Keratinocyte (primary cell): ENCODE measurements around the gene WNT9A. TPM values are rescaled to one million over a fixed set of nuclear protein-coding genes. Genes with fewer than 3 reads are reported as not detected.

Source experiments
- DNase-seq: peaks from one replicate; pipeline ENCODE4 v3.0.0-alpha.2; 2011; ENCODE audit warnings: low read depth, missing footprints, low spot score
- FAIRE-seq: peaks from 2 replicates; lab custom pipeline; 2011; peaks lifted over from hg19 to GRCh38; lab: Jason Lieb, UNC
- H2AFZ ChIP-seq: 2 replicates; pipeline ENCODE4 v1.6.0; 2012; ENCODE audit warnings: low read length, control low read depth, inconsistent platforms; ENCODE audit not compliant: control insufficient read depth
- H3K27ac ChIP-seq: 2 replicates; pipeline ENCODE4 v1.5.1; 2011; ENCODE audit warnings: low read length; ENCODE audit not compliant: control insufficient read depth, insufficient read depth
- H3K27me3 ChIP-seq: 3 replicates; pipeline ENCODE4 v1.6.0; 2011; ENCODE audit warnings: low read length; ENCODE audit not compliant: control insufficient read depth, insufficient read depth; ENCODE audit errors: extremely low read depth
- H3K36me3 ChIP-seq, 2 experiments: 2 replicates in 1 of 2; 3 replicates in 1 of 2; pipeline ENCODE4 v1.5.1; 2011; ENCODE audit warnings: low read length in 2 of 2, mild to moderate bottlenecking in 1 of 2; ENCODE audit not compliant: control insufficient read depth in 2 of 2, insufficient read depth in 2 of 2; ENCODE audit errors: extremely low read depth in 1 of 2
- H3K4me1 ChIP-seq: 3 replicates; pipeline ENCODE4 v1.5.1; 2011; ENCODE audit warnings: low read length; ENCODE audit not compliant: control insufficient read depth, insufficient read depth; ENCODE audit errors: extremely low read depth
- H3K4me2 ChIP-seq: 3 replicates; pipeline ENCODE4 v1.6.0; 2011; ENCODE audit warnings: low read depth, low read length; ENCODE audit not compliant: control insufficient read depth, insufficient read depth; ENCODE audit errors: extremely low read depth
- H3K4me3 ChIP-seq, 3 experiments: fragments of 200-600 bp in 1 of 3; sonication (generic) in 1 of 3; 2 replicates in 2 of 3; 3 replicates in 1 of 3; pipeline ENCODE4 v1.5.1; 2011 to 2016; ENCODE audit warnings: low read length in 3 of 3, mild to moderate bottlenecking in 3 of 3, control low read depth in 2 of 3, inconsistent platforms in 1 of 3, low read depth in 1 of 3, mixed read lengths in 1 of 3, mixed run types in 1 of 3, moderate library complexity in 1 of 3; ENCODE audit not compliant: control insufficient read depth in 2 of 3, insufficient read depth in 2 of 3; ENCODE audit errors: extremely low read depth in 1 of 3
- H3K79me2 ChIP-seq: 2 replicates; pipeline ENCODE4 v1.6.0; 2012; ENCODE audit warnings: low read length; ENCODE audit not compliant: control insufficient read depth, insufficient read depth
- H3K9ac ChIP-seq: 3 replicates; pipeline ENCODE4 v1.6.0; 2011; ENCODE audit warnings: low read length; ENCODE audit not compliant: control insufficient read depth, insufficient read depth; ENCODE audit errors: extremely low read depth
- H3K9me1 ChIP-seq: 3 replicates; pipeline ENCODE4 v1.6.0; 2011; ENCODE audit warnings: low read length; ENCODE audit not compliant: control insufficient read depth, insufficient read depth; ENCODE audit errors: extremely low read depth
- H3K9me3 ChIP-seq: 2 replicates; pipeline ENCODE4 v1.5.1; 2012; ENCODE audit warnings: low read depth, low read length; ENCODE audit not compliant: control insufficient read depth
- H4K20me1 ChIP-seq: 3 replicates; pipeline ENCODE4 v1.6.0; 2011; ENCODE audit warnings: low read length; ENCODE audit not compliant: control insufficient read depth, insufficient read depth; ENCODE audit errors: extremely low read depth
- CTCF ChIP-seq, 3 experiments: IDR thresholded peaks in 1 of 3; conservative IDR thresholded peaks in 1 of 3; optimal IDR thresholded peaks in 1 of 3; 2 replicates in 2 of 3; 3 replicates in 1 of 3; pipeline versions ENCODE3 to v1.5.1; 2011; ENCODE audit warnings: low read length in 3 of 3, mild to moderate bottlenecking in 3 of 3, moderate library complexity in 2 of 3, control low read depth in 1 of 3, inconsistent platforms in 1 of 3; ENCODE audit not compliant: insufficient read depth in 2 of 3; ENCODE audit errors: extremely low read depth in 1 of 3
- EZH2 ChIP-seq: IDR thresholded peaks from one replicate; pipeline ENCODE4 v1.6.1; 2012; ENCODE audit warnings: inconsistent platforms, mild to moderate bottlenecking, low read length, moderate library complexity
- dilution Hi-C: fragments of 300-500 bp; cut with MboI; formaldehyde crosslinking; loops from one replicate; pipeline ENCODE4 v1.7.0; 2020; ENCODE audit warnings: low sequenced_read_pairs; ENCODE audit not compliant: extremely low pct_ligation_motif_present
- polyA plus RNA-seq, 5 experiments: library from polyadenylated mRNA; depleted of rRNA in 3 of 5; stranded (reverse) in 3 of 5; stranded (forward) in 1 of 5; unstranded in 1 of 5; fragments of >200 nt; gene quantifications; 1 replicate in 1 of 5; 2 replicates in 3 of 5; 3 replicates in 1 of 5; pipeline versions ENCODE4 v1.2.1 to v1.2.3, GENCODE V29; 2011 to 2012; ENCODE audit warnings: missing spikeins in 2 of 5, low read depth in 1 of 5, low replicate concordance in 1 of 5

The WNT9A gene
- polyA plus RNA-seq, 1 donor (not counting 4 experiments of a cell fraction or from before 2014, with no cell fraction given): 1.7 TPM

DNA sequence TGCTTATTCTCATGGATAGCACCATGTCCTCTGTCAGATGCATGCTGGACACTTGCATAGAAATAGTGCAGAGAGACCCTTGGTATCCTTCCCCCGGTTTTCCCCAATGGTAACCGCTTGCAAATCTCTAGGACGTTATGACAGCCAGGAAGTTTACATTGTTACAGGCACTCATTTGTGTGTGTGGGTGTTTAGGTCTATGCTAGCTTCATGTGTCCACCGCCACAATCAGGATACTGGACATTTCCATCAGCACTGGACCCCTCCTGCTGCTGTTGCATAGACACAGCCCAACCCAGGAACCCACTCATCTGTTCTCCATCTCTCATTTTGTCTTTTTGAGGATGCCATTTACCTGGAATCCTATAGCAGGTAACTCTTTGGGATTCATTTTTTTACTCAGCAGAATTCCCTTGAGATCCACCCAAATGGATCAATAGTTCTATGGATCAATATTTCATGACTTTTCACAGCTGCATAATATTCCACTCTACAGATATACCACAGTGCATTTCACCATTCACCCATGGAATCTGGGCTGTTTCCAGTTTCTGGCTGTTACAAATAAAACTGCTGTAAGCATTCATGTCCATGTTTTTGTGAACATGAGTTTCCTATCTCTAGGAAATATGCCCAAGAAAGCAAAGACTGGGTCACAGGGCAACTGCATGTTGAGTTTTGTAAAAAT is 6.6 kb upstream of the WNT9A start:
- H3K36me3 ChIP-seq: no peaks in the 10 kb centered on the region
- no peak overlapping the region for H3K4me2 ChIP-seq
- H3K4me3 ChIP-seq: no peak overlapping the region
- no peak overlapping the region for H3K9ac ChIP-seq
- H3K27ac ChIP-seq: no peak overlapping the region
- no peak for DNase-seq
- no peaks in the 10 kb centered on the region for H4K20me1 ChIP-seq
- dilution Hi-C loops: no loop called here
- no peaks in the 10 kb centered on the region for H3K9me1 ChIP-seq
- H3K4me1 ChIP-seq: no peaks in the 10 kb centered on the region
- H3K9me3 ChIP-seq: no peaks in the 10 kb centered on the region
- H2AFZ ChIP-seq: no peak overlapping the region
- no peaks in the 10 kb centered on the region for H3K79me2 ChIP-seq
- H3K27me3 ChIP-seq: peaks cover 18% of the 10 kb centered on the region
- TF ChIP-seq EZH2 (no peak), CTCF (optimal IDR thresholded peaks at IDR 0.05 in 1 of 3, IDR thresholded peaks at IDR 0.05 in 1 of 3, conservative IDR thresholded peaks at IDR 0.05 in 1 of 3; ENCODE audit: extremely low read depth in 1 of 3, insufficient read depth in 2 of 3, low read length in 3 of 3) (no peak)
- no peak for FAIRE-seq

DNA sequence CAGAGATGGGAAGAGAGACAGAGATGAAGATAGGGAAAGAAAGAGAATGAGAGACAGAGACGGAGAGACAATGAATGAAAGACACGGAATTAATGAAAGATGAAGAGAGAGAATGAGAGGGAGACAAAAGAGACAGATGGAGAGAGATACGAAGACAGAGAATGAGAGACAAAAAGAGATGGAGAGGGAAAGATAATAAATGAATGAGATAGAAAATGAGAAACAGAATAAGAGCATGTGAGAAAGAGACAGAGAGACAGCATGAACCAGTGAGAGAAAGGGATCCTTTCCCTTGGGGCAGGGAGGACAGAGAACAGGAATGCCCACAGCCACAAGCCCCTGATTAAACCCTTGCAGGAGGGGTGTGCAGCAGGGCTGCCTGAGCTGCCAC is 5.3 kb upstream of the WNT9A start:
- H3K4me2 ChIP-seq: no peak overlapping the region
- H2AFZ ChIP-seq: no peak overlapping the region
- dilution Hi-C loops: no loop called here
- no peaks in the 10 kb centered on the region for H3K79me2 ChIP-seq
- no peak overlapping the region for H3K9ac ChIP-seq
- no peak overlapping the region for H3K27ac ChIP-seq
- H3K27me3 ChIP-seq: peaks cover 29% of the 10 kb centered on the region
- no peak for TF ChIP-seq EZH2
- no peak for TF ChIP-seq CTCF (optimal IDR thresholded peaks at IDR 0.05 in 1 of 3, IDR thresholded peaks at IDR 0.05 in 1 of 3, conservative IDR thresholded peaks at IDR 0.05 in 1 of 3; ENCODE audit: extremely low read depth in 1 of 3, insufficient read depth in 2 of 3, low read length in 3 of 3)
- no peaks in the 10 kb centered on the region for H3K9me3 ChIP-seq
- no peaks in the 10 kb centered on the region for H3K9me1 ChIP-seq
- FAIRE-seq (no peak), DNase-seq (no peak)
- H4K20me1 ChIP-seq: no peaks in the 10 kb centered on the region
- H3K36me3 ChIP-seq: no peaks in the 10 kb centered on the region
- H3K4me3 ChIP-seq: no peak overlapping the region
- H3K4me1 ChIP-seq: peaks cover 4% of the 10 kb centered on the region
